ENCODE measurements around the gene SYNJ2.

The SYNJ2 gene

DNA sequence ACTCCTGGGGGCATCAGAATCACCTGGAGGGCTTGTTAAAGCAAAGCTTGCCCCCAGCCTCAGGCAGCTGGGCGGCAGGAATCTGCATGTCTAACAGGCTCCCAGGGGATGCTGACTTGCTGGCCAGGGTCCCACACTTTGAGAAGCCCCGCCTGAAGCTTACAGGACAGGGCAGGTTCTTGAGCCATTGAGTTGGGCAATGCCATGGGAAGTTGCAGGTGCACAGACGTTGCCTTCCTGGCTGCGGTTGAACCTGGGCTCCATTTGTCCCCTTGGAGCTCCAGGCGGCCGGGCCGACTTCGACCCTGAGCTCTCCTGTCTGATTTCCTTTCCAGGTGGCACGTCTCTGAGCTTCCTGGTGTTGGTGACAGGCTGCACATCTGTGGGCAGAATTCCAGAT lies 46.8 kb downstream of the SYNJ2 start:
- DNase-seq (ENCODE audit: low spot score): no peak
- TF ChIP-seq, protein P1, sequence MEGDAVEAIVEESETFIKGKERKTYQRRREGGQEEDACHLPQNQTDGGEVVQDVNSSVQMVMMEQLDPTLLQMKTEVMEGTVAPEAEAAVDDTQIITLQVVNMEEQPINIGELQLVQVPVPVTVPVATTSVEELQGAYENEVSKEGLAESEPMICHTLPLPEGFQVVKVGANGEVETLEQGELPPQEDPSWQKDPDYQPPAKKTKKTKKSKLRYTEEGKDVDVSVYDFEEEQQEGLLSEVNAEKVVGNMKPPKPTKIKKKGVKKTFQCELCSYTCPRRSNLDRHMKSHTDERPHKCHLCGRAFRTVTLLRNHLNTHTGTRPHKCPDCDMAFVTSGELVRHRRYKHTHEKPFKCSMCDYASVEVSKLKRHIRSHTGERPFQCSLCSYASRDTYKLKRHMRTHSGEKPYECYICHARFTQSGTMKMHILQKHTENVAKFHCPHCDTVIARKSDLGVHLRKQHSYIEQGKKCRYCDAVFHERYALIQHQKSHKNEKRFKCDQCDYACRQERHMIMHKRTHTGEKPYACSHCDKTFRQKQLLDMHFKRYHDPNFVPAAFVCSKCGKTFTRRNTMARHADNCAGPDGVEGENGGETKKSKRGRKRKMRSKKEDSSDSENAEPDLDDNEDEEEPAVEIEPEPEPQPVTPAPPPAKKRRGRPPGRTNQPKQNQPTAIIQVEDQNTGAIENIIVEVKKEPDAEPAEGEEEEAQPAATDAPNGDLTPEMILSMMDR (IDR thresholded peaks at IDR 0.05; ENCODE audit: extremely low read depth, missing control alignments): no peak

DNA sequence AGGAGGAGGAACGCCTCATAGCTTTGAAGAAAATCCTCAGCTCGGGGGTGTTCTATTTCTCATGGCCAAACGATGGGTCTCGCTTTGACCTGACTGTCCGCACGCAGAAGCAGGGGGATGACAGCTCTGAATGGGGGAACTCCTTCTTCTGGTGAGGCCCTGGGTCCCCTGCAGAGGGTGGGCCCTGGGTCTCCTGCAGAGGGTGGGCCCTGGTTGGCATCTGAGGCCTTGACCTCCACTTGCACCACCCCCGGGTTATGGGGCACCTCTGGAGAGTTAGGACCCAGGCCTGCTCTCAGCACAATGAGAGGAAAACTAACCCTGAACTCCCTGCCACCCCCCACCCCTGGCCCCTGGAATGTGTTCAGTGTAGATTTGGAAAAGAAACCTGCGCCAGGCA lies 47.2 kb downstream of the SYNJ2 start:
- no peak for DNase-seq (ENCODE audit: low spot score)
- TF ChIP-seq, protein P1 (IDR thresholded peaks at IDR 0.05; ENCODE audit: extremely low read depth, missing control alignments): no peak

GRCh38 chr6:158029668-158030230 lies 48.1 kb downstream of the SYNJ2 start:
- TF ChIP-seq, protein P1 (IDR thresholded peaks at IDR 0.05; ENCODE audit: extremely low read depth, missing control alignments): no peak
- no peak for DNase-seq (ENCODE audit: low spot score)

GRCh38 chr6:158030380-158031300 lies 49.0 kb downstream of the SYNJ2 start:
- DNase-seq (ENCODE audit: low spot score): no peak
- TF ChIP-seq, protein P1 (IDR thresholded peaks at IDR 0.05; ENCODE audit: extremely low read depth, missing control alignments): no peak

DNA sequence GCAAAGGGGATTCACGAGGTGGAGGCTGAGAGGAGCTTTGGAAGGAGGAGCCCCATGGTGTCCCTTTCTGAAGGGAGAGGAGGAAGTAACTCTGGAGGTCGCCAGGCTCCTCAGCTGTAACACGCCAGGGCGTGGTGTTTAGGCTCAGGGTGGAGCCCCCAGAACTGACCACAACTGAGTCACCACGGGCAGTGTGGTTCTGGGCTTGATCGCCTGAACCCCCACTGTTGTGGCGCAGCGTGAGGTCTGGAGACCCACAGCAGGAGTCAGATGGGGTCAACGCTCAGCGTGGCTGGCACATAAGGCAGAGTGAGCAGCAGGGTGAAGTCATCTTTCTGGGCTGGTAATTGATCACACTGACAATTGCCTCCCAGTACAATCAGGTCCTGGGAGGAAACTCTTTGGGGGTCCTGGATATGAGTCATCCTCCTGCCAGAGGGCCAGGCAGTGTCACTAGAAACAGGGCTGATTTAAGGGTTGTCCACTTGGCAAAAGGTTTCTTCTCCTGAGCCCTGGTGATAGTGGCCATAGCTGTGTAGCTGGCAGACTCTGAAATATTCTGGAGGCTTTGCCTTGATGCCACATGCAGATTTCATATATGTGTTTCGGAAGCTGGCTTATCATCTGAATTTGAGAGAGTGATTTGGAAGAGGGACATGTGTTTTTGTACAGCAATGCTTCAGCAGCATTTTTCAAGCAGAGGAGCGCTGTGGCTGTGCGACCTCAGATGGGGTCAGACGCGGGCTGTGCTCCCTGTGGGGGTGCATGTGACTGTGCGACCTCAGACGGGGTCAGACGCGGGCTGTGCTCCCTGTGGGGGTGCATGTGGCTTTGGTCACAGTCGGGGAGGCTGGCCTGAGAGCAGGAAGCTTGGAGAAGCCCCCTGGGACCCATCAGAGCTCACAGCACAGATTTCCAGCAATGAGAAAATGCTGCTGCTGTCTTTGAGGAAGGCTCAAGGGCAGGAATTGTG lies 50.0 kb downstream of the SYNJ2 start:
- no peak for DNase-seq (ENCODE audit: low spot score)

DNA sequence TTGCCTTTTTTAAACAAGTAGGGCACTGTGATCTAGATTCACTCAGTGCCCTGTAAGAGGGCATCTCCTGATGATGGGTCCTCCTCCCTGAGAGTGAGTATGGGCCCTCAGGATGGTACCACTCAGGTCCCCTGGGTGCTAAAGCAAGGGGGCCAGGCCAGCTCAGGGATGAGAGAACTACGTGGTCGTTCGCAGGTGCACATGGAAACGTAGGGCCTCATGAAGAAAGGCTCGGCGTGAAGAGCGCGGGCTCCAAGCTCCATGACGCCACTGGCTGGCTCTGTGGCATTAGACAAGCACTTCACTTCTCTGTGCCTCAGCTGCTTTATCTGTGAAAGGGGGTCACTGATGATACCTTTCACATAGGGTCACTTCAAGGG lies 50.7 kb downstream of the SYNJ2 start:
- DNase-seq (ENCODE audit: low spot score): no peak
- TF ChIP-seq, protein P1 (IDR thresholded peaks at IDR 0.05; ENCODE audit: extremely low read depth, missing control alignments): no peak

More for the DNA sequence above, 50.0 kb downstream of the SYNJ2 start:
- TF ChIP-seq, protein P1 (IDR thresholded peaks at IDR 0.05; ENCODE audit: extremely low read depth, missing control alignments): no peak

Measured in GM20000 (cell line).